NCI-H82 treated with DMSO at 0.1 percent for 48 hours (cell line): ENCODE data around the gene CDC25A.
"Not testable (repeated sequence)": the region's sequence is repeated elsewhere in the genome, so short reads cannot be mapped to it uniquely, and the experiment has no call there.

Experiments used
- DNase-seq: peaks from one replicate; lab custom pipeline; 2025; ENCODE audit not compliant: unreplicated experiment; lab: John Stamatoyannopoulos, UW

Gene CDC25A

DNA sequence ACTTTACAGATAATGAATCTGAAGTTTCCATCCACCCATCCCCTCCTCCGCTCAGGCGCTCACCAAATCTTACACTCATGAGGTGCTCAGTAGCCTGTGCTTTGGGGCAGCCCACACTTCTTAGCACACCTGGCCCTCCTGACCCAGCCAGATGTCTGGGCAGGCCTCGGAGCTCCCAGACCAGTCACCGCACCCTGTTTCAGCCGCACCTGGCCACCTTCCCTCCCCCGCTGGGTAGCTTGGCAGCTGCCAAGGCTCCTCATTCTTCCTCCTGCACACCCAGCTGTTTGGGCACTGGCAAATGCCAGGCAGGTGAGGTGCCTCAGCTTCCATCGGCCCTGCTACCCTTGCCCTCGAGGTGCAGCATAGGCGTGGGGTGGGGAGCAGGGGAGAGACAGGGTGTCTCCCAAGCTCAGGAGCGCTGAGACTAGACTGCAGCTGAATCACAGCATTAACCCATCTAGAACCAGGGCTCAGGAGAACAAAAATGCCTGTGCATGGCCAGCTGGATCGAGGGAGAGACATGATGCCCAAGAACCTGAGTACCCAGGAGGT is 45.8 kb downstream of the CDC25A start:
- DNase-seq: no peak

DNA sequence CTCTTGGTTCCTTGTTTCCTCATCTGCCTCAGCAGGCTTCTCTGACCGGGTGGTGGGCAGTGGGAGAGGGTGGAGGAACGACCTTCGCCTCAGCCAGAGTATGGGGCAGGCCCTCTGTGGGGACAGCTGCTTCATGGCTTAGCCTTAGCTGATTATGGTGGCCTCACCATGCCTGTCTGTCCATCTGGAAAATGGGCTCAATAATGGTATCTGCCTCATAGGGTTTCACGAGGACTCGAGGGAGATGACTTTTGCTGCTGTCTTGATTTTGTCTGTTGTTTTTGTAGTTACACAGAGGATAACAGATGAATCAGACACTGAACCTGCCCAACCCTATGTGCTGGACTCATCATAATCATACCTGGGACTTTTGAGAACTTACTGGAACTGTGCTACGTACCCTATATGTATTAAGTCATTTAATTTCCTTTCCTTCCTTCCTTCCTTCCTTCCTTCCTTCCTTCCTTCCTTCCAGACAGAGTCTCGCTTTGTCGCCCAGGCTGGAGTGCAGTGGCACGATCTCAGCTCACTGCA is 46.5 kb downstream of the CDC25A start:
- no peak for DNase-seq

DNA sequence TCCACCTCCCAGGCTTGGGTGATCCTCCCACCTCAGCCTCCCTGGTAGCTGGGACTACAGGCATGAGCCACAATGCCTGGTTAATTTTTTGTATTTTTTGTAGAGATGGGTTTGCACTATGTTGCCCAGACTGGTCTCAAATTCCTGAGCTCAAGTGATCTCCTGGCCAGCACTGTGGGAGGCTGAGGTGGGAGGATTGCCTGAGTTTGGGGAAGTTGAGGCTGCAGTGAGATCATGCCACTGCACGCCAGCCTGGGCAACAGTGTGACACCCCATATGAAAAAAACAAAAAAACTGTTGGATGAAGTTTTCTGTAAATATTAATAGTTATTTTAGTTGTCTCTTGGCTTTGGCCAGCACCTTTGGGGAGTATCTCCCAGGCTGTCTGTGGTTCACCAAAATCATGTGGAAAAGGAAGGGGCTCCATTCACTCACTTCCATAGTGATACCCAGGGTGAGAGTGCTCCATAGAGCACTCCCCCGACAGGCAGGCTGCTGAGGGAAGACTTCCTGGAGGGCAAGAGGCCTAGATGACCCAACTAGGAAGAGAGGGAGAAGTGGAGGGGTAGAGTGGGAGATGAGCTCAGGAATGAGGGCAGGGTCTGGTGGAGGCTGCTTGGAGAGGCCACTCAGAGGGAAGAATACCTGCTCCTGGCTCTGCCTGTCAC is 47.1 kb downstream of the CDC25A start:
- no peak for DNase-seq

DNA sequence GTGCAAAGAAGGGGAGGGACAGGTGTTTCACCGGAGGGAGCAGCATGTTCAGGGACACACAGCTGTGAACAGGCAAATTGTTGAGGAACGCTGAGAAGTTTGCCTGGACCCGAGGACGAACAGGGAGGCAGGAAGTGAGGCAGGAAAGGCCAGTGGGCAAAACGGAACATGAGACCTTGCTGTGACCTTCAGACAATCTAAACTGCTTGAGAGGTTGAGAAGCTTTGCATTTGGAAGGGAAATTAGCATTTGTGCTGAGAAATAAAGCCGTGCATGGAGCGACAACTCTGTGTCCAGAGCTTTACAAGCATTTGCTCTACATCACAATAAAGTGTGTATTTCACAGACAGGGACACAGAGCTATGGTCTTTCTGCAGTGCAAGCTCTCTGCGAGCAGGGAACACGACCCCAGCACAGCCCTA is 47.9 kb downstream of the CDC25A start:
- DNase-seq: no peak

GRCh38 chr3:48137425-48137999 is 50.7 kb downstream of the CDC25A start:
- DNase-seq: no peak

- DNase-seq: no peak
These were observed 52.4 kb downstream of the CDC25A start for GRCh38 chr3:48135552-48136495.

GRCh38 chr3:48130321-48130904 is 57.8 kb downstream of the CDC25A start:
- DNase-seq: no peak

DNA sequence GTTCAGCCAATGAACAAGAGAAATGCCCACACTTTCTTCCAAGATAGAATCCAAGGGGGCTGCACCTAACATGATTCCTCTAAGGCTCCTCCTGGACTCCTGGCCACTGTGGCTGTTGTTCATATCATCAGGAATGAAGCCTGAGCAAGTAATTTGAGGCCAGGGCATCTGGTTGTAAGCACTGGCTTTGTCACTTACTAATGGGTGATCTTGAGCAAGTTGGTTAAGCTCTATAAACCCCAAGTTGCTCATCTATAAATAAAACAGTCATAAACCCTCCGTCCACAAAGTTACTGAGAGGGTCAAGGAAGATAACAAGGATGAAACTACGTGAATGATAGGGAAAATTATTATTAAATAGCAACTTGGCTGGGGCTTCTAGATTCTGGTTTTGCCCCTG is 58.3 kb downstream of the CDC25A start:
- DNase-seq: no peak

DNA sequence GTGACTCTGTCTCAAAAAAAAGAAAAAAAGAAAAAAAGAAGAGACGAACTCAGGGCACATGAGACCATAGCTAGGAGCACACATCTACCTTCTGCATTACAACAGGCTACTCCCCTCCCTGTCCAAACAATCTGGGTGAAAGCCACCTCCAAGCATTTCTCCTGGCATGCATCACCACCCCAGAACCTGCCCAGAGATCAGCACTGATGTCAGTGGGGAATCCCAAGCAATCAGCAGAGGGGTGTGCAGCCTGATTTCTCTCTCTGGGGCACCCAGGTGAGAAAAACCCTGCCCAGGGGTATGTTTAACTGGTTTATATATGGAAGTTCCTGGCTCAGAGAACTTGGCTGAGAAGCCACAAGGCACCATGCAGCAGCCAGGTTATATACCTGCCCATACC is 59.4 kb downstream of the CDC25A start:
- no peak for DNase-seq

DNA sequence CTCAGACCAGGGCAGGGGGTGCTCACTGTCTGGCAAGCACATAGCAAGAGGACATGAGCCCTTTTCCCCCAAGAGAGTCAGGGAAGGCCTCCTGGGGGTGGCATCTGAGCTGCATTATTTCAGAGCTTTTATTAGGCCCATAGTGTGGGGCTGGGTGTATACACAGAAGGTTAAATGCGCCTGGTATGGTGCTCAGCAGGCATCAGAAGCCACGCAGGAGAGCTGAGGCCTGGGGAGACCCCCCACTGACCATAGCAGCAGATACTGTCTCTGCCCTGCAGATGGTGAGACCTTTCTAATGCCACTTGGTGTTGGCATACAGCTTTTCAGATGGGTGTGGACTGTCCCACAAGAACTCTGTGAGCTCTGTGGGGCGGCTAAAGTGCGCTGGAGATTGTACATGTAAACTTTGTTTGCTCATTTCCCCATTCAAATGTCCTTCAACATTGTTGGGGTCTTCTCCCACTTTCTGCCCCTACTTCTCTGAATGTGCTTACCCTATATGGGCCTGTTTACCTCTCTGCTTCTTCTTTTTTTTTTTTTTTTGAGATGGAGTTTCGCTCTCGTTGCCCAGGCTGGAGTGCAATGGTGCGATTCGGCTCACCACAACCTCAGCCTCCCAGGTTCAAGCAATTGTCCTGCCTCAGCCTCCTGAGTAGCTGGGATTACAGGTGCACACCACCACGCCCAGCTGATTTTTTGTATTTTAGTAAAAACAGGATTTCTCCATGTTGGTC is 62.2 kb downstream of the CDC25A start:
- no peak for DNase-seq

GRCh38 chr3:48125013-48125705 is 63.1 kb downstream of the CDC25A start:
- DNase-seq: no peak

GRCh38 chr3:48123346-48123745 is 64.9 kb downstream of the CDC25A start:
- DNase-seq: no peak

GRCh38 chr3:48122504-48122903 is 65.7 kb downstream of the CDC25A start:
- DNase-seq: no peak

DNA sequence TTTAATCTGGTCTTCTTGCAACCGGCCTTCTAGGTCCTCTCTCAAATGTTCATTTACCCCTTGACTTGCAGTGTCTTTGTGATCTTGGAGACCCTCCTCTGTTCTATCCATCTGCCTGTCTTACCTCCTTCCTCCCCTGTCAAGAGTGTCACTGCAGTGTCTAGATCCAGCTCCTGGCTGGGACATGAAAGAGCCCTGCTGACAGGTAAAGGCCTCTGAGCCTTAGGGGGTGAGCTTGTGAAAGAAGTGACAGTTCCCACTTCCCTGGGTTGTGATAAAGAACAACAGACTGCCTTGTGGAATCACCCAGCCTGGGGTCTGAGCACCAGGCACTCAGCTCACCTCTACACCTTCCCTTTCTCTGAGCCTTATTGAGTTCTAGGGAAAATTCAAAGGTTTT is 68.0 kb downstream of the CDC25A start:
- no peak for DNase-seq

DNA sequence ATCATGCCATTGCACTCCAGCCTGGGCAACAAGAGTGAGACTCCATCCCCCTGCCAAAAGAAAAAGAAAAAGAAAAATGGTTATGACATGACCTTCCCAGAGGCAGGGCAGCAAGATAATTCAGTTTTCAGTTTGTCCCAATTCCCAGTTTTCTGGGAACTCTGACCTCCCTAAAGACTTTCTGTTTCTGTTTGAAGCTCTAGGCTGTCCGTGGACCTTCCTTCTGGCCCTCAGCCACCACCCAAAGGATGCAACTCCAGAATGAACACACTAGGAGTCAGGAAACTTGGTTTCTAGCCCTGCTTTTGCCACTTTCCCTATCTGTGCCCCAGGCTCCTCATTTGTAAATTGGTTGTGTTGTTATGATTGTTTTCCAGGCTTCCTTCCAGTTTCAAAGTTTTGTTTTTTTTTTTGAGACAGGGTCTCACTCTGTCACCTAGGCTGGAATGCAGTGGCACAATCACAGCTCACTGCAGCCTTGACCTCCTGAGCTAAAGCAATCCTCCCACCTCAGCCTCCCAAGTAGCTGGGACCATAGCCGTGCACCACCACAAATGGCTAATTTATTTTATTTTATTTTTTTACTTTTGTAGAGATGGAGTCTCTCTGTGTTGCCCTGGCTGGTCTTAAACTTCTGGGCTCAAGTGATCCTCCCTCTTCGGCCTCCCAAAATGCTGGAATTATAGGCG is 68.6 kb downstream of the CDC25A start:
- DNase-seq: no peak

- DNase-seq: no peak
These were observed 69.3 kb downstream of the CDC25A start for GRCh38 chr3:48118928-48119327.

GRCh38 chr3:48118322-48118721 is 69.9 kb downstream of the CDC25A start:
- no peak for DNase-seq

DNA sequence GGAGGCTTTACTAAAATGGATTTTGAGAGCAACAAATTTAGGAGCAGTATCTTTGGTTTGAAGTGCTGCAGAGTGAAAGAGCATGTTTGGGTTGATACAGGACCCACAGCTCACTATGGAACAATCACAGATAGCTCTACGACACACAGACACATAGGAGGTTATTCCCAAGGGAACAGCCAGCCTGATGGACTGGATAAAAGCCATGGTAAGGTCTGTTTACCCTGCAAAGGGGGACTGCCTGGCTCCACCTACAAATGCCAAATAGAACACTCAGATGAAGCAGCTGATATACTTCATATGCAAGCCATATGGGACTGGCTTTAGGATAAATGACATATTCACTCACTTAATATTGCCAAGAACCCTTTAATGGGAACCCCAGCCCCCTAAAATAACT is 75.4 kb downstream of the CDC25A start:
- DNase-seq: no peak

GRCh38 chr3:48112108-48112791 is 76.0 kb downstream of the CDC25A start:
- DNase-seq: not testable (repeated sequence)
